LNCaP clone FGC (cell line): ENCODE measurements around the gene ANKRD39.

ENCODE experiments used
- DNase-seq: peaks from one replicate; pipeline ENCODE4 v3.0.0-alpha.2; 2011; ENCODE audit warnings: low read depth
- H3K4me3 ChIP-seq: 2 replicates; pipeline ENCODE4 v1.5.1; 2011; ENCODE audit warnings: mild to moderate bottlenecking, low read depth, low read length, control low read depth
- CTCF ChIP-seq: IDR thresholded peaks from 2 replicates; pipeline ENCODE4 v1.5.1; 2012; ENCODE audit warnings: mild to moderate bottlenecking; ENCODE audit not compliant: control insufficient read depth, insufficient read depth; ENCODE audit errors: extremely low read depth

Gene ANKRD39

GRCh38 chr2:96832408-96832753 lies 25.4 kb downstream of the ANKRD39 start:
- DNase-seq, result no peak
- no peak overlapping the region for H3K4me3 ChIP-seq
- TF ChIP-seq CTCF, result no peak

GRCh38 chr2:96831679-96832078 lies 26.1 kb downstream of the ANKRD39 start:
- H3K4me3 ChIP-seq, result no peak overlapping the region
- DNase-seq, result no peak
- TF ChIP-seq CTCF, result no peak

- no peak for TF ChIP-seq CTCF
- no peak for DNase-seq
- no peak overlapping the region for H3K4me3 ChIP-seq
Observed at GRCh38 chr2:96830044-96830562, 27.7 kb downstream of the ANKRD39 start.

- TF ChIP-seq CTCF, result no peak
- no peak for DNase-seq
- H3K4me3 ChIP-seq, result no peak overlapping the region
Observed at GRCh38 chr2:96828874-96829273, 28.9 kb downstream of the ANKRD39 start.

- H3K4me3 ChIP-seq, result no peak overlapping the region
- no peak for TF ChIP-seq CTCF
- no peak for DNase-seq
Observed at GRCh38 chr2:96828436-96828835, 29.4 kb downstream of the ANKRD39 start.

GRCh38 chr2:96826546-96827278 lies 31.1 kb downstream of the ANKRD39 start:
- no peak for TF ChIP-seq CTCF
- DNase-seq, result no peak
- no peak overlapping the region for H3K4me3 ChIP-seq

GRCh38 chr2:96825057-96825456 lies 32.8 kb downstream of the ANKRD39 start:
- no peak for TF ChIP-seq CTCF
- no peak overlapping the region for H3K4me3 ChIP-seq
- no peak for DNase-seq
